Activated CD4-positive, alpha-beta T cell treated with anti-CD3 and anti-CD28 coated beads, Interleukin-2, amount 50 U/mL, for 4 hours (primary cell): ENCODE results near the gene PML.
"Not testable (repeated sequence)": the region's sequence is repeated elsewhere in the genome, so short reads cannot be mapped to it uniquely, and the experiment has no call there.

Experiments
- DNase-seq, 2 experiments: peaks; one replicate each; pipeline ENCODE4 v3.0.0-alpha.2; 2020

The PML gene

DNA sequence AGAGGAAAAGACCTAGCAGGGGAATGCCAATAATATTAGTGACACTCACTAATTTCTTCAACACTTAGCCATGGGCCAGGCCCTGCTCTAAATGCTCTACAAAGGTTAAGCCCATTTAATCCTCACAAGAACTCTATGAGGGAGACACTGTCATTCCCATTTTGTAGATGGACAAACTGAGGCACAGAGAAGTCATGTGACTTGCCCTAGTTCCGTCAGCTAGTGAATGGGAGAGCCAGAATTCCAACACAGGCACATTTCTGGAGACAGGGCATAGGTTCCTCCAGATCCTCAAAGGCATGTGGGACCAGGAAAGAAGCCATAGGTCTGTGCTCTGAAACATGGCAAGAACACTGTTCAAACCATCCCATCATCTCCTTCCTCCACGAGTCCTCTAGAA, 36.7 kb upstream of the PML start:
- DNase-seq, result no peak

DNA sequence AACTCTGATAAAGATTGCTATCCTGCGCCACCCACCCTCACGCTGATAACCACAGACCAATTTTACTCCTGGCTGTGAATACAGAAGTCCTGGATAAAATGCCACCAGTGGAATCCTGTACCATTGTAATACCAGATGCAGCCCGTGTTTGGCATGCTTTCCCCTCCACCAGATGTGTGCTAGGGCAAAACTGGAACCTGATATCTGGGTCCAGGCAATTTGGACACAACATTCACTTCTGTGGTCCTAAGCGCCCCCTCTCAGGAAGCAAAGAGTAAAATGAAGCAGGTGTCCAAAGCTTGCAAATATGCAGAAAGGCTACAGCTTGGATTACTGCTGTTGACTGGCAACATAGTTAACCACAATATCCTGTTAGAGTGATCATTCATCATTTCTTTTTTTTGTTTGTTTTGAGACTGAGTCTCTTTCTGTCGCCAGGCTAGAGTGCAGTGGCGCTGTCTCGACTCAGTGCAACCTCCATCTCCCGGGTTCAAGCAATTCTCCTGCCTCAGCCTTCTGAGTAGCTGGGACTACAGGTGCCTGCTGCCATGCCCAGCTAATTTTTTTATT, 35.4 kb upstream of the PML start:
- no peak for DNase-seq

DNA sequence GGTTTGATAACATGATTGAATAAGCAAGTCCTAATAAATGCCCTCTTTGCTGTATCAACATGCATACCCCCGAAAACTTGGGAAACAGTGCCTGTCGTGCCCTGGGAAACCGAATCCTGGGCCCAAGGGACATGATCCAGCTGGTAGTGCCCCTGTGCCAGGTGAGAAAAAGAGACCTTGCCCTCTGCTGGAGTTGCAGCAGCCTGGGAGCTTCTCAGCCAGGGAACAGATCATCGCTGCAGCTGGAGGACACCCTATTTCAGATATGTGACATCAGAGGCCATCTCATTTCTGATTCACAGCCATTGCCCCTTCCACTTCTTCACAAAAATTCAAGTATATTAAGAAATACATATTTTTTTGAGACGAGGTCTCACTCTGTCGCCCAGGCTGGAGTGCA, 34.7 kb upstream of the PML start:
- DNase-seq, result no peak

DNA sequence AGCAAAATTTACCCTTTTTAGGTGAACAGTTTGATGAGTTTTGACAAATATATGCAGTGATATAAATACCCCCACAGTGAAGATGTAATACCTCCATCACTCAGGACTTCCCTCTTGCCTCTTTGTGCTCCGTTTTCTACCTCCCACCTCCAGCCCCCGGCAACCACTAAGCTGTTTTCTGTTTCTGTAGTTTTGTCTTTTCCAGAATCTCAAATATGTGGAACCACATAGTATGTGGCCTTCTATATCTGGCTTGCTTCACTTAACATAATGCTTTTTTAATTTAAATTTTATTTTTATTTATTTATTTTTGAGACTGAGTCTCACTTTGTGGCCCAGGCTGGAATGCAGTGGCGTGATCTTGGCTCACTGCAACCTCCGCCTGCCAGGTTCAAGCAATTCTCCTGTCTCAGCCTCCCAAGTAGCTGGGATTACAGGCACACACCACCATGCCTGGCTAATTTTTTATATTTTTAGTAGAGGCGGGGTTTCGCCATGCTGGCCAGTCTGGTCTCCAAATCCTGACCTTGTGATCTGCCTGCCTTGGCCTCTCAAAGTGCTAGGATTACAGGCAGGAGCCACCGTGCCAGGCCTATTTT, 33.9 kb upstream of the PML start:
- not testable (repeated sequence) for DNase-seq

DNA sequence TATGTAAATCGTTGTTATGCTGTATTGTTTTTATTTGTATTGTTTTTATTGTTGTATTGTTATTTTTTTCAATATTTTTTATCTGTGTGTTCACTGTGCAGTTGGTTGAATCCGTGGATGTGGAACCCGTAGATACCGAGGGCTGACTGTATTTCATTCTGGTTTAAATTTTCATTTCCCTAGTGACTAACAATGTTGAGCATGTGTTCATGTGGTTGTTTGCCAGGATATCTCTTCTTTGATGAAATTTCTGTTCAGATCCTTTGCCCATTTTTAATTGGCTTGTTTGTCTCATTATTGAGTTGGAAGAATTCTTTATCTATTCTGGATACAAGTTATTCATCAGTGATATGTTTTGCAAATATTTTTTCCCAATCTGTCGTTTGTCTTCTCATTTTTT, 32.1 kb upstream of the PML start:
- no peak for DNase-seq

DNA sequence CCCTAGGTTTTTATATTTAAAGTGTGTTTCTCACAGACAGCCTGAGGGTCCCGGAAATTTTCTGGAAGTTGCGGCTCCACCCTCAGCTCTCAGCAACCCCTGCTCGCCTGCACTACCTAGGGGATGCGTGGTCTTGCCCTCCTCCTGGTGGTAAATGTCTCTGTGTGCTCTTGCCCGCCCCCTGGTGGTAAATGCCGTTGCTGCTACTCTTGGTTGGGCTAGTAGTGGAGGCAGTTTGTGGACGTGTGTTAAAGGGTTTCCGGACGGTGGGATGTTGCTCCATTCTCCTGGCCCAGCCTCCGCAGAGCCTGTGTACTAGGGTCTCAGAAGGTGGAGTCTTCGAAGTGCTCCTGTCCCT, 29.8 kb upstream of the PML start:
- DNase-seq, result peak; percentile 83 to 89

DNA sequence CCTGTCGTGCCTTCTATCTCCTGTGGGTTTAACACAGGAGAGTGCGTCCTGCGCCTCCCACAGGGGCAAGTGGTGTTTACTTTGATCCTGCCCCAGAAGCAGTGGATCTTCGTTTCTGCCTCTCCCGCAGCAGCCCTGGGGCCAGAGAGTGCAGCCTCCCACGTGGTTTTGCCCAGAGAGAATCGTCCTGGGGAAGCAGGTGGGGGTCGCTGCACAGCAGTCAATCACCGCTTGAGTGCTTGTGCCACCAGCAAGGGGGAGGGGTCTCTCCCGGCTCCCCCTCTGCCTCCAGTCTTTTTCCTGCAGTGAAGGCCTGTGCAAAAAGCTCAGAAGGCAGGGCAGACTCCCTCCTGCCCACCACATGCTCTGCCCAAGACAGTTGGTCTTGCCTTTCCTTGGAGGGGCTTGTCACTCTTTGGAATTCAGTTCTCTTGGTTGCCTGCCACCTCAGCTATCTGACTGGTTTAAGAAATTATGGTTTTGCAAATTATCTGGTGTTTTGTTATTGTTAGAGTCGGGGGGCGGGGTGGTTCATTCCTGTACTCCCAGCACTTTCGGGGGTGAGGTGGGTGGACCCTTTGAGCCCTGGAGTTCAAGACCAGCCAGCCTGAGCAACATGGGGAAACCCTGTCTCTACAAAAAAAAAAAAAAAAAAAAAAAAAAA, 29.3 kb upstream of the PML start:
- no peak for DNase-seq

DNA sequence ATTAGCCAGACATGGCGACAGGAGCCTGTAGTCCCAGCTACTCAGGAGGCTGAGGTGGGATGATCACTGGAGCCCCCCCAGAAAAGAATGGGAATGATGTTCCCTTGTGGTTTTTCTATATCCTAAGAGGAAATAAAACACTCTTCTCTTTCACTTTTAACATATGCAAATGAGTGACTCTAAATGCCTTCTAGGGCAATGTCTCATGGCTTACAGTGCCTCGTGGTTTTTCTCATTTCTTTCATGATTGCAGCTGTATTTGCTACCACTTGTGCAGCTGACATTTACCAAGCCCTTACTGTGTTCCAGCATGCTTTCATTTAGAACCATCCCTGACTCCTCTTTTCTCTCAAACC, 28.8 kb upstream of the PML start:
- no peak for DNase-seq

DNA sequence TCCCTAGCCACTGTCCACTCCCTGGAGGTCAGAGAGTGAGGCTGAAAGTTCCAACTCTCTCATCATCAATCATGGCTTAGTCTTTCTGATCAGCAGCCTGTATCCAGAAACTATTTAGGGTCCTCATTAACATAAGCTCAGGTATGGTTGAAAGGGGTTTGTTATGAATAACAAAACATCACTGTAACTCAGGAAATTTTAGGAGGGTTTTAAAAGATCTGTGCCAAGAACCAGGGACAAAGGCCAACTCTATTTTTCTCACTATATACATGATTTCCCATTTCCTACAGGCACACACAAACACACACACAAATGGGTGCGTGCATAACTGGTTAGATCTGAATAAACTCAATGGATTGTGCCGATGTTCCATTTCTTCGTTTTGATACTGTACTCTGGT, 26.1 kb upstream of the PML start:
- no peak for DNase-seq

DNA sequence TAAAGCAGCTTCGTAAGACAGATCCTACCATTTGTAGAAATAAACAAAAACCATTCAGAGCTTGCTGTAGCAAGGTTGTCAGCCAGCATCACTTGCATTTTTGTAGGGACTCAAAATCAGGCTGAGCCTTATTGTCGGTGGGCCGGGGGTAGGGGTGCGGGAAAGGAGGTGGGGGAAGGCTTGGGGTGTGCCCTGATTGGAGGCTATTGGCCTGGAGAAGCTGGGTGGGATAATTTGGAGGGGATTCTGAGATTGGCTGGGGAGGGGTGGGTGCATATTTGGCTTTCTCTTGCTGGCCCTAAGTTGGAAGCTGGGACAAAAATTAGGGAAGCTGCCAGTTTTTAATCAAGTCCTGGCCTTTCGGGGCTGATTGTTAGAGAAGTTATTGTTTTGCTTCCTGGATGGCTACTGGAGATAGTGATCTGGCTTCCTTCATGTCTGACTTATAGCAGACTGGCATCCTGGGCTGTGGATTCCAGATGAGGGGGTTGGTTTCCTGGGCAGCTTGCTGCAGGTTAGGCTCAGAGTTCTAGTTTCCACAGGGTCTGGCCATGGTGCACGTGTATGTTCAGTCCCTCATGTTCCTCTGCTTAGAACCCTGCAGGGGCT, 25.3 kb upstream of the PML start:
- DNase-seq, result no peak

DNA sequence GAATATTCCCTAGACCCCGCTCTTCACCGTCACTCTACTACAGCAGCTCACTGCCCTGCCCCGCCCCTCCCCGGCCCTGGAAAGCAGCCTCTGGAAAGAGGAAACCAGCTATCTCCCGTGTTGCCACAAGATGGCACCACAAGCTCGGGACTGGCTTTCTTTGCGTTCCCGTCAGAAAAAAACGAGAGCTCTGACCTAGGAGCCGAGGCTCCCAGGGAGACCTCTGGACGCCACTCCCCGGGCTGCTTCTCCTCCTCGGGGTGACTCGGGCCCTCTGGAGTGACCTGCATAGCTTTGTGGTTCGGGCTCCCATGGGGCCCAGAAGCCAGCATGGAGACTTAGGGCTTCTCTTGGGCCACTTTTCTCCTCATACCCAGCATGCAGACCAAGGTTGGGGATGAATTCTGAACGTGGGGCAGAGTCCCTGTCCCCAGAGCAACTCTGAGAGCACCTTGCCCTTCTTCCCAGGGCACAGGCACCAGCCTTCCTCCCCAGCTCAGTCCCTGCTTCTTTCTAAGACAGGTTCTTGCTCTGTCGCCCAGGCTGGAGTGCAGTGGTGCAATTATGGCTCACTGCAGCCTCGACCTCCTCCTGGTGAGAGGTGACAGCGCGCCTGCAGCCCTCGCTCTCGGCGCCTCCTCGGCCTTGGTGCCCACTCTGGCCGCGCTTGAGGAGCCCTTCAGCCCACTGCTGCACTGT, 21.4 kb upstream of the PML start:
- DNase-seq, result peak; percentile 75

DNA sequence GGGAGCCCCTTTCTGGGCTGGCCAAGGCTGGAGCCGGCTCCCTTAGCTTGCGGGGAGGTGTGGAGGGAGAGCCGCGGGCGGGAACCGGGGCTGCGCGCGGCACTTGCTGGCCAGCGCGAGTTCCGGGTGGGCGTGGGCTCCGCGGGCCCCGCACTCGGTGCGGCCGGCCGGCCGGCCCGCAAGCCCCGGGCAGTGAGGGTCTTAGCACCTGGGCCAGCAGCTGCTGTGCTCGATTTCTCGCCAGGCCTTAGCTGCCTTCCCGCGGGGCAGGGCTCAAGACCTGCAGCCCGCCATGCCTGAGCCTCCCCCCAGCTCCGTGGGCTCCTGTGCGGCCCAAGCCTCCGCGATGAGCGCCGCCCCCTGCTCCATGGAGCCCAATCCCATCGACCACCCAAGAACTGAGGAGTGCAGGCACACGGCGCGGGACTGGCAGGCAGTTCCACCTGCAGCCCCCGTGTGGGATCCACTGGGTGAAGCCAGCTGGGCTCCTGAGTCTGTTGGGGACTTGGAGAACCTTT, 20.8 kb upstream of the PML start:
- not testable (repeated sequence) for DNase-seq

DNA sequence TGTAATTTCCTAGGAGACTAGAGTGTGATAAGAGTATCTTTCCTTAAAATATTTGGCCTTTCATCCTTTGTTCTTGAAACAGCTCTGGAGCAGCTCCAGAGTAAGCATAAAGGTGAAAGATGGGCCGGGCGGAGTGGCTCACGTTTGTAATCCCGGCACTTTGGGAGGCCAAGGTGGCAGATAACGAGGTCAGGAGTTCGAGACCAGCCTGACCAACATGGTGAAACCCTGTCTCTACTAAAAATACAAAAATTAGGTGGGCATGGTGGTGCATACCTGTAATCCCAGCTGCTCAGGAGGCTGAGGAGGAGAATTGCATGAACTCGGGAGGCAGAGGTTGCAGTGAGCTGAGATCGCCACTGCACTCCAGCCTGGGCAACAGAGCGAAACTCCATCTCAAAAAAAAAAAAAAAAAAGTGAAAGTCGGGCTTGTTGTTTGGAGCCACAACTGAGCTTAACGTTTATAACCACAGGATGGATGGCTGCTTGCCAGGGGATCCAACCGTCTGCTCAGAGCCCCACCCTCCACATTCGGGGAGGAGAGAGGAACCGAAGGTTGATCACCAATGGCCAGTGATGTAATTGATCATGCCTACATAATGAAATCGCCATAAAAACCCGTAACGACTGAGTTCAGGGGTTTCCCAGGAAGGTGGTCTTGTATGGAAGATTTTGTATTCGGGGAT, 18.9 kb upstream of the PML start:
- not testable (repeated sequence) for DNase-seq

DNA sequence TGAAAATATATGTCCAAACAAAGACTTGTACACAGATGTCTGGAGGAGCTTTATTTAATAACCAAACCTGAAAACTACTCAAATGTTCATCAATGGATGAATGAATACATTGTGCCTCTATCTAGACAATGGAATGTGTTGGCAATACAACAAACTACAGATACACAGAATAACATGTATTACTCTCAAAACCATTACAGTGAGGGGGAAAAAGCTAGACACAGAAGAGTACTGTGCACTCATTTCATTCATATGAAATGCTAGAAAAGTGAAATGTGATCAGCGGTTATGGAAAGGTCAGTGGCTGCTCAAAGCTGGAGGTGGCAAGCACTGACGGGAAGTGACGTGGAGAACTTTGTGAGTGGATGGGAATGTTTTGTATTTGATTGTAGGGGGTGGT, 15.6 kb upstream of the PML start:
- DNase-seq, result no peak

DNA sequence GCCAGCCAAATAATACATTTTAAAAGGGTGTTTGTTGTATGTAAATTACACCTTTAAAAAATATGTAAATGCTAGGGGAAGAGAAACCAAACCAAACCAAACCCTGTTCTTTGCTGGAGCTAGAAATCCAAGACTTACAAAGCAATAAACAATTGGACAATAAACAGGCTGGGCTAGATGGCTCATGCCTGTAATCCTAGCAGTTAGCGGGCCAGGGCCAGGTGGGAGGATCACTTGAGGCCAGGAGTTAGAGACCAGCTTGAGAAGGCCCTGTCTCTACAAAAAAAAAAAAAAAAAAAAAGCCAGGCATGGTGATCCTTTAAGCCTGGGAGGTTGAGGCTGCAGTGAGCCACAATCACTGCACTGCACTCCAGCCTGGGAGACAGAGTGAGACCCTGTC, 14.9 kb upstream of the PML start:
- no peak for DNase-seq

DNA sequence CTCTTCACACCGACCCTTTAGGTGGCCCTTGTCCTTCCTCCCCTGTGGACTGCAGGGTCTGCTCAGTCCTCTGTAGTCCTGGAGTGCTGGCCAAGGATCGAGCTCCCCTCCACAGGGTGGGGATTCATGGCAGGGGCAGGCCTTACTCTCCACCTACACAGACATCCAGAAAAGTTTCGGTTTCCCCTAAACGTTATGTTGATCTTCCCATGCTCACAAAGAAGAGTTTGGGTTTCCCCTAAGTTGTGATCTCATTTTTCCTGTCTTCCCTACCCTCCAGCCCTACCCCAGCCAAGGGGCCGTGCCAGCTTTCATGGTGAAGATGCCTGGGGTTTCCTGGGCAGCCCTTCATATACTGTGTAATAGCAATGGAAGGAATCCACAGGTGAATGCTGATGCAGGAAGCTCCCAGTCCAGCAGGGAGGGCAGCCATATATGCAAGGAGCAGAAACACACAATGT, 12.7 kb upstream of the PML start:
- DNase-seq, result peak in 1 of 2 experiments; percentile 23

DNA sequence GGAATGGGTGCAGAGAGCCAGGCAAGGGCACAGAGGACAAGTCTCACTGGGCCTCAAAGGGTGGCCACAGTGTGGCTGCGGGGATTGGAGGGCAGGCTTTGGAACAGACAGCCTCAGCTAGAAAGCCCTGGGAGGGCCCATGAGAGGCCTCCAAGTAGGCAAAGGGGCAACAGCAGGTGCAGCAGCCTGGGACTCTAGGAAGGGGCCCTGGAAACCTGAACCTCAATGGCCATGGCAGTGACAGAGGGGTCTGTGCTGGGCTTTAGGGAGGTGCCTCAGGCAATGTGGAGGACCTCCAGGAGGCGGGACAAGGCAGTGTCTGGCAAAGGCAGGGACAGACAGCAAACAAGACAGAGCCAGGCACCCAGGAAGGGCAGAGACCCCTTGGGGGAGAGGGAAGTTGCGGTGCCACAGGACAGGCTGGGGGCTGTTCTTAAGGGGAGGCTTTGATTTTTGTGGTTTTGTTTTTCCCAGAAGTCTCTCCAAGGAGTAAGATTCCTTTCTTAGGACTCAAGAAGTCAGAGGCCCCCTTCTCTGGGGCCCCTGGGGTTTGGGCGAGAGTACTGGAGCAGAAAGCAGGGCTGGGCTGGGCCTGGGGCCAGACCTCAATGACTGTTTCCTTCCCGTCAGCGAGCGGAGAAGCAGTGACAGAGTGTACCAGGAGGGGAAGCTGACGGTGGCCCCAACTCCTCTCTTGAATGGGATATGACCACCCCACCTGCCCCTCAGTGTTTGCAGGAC, 12.1 kb upstream of the PML start:
- peak in 1 of 2 experiments; percentile 40 for DNase-seq

DNA sequence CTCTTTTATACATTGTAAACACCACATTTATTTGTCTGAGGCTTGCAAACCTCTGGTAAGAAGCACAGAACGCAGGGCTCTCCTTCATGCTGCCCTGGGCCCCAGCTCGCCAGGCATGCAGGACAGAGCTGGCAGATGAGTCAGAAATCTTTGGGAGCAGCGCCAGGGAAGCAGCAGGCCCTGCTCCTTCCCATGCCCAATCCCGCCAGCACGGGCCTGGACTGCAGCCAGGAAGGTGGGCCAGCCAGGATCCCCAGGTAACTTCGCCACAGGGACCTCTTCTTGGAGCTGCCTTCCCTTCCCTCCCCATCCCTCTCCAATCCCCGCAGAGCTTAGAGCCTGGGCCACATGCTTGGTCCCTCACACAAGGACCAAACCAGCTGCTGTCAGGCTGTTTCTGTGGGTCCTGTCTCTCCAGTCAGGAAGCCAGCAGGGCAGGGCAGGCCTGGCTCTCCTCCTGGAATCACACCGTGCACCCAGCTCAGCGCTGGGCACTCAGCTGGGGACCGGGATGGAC, 11.2 kb upstream of the PML start:
- no peak for DNase-seq

DNA sequence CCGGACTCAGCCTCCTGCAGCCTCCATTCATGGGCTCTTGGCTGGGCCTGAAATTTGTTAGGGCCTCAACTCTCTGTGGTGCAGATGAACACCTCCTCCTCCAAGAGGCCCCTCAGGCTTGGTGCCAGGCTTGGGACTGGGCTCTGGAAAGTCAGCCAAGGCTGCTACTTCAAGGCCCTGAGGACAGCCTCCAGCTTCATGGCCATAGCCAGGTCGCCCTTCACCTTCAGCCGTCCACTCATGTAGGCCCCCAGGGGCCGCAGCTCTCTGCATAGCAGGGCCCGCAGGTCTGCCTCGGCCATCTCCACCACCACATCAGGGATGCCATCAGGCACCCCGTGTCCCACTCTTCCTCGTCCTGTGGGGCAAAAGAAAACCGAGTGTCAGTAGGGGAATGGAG, 10.7 kb upstream of the PML start:
- no peak for DNase-seq

DNA sequence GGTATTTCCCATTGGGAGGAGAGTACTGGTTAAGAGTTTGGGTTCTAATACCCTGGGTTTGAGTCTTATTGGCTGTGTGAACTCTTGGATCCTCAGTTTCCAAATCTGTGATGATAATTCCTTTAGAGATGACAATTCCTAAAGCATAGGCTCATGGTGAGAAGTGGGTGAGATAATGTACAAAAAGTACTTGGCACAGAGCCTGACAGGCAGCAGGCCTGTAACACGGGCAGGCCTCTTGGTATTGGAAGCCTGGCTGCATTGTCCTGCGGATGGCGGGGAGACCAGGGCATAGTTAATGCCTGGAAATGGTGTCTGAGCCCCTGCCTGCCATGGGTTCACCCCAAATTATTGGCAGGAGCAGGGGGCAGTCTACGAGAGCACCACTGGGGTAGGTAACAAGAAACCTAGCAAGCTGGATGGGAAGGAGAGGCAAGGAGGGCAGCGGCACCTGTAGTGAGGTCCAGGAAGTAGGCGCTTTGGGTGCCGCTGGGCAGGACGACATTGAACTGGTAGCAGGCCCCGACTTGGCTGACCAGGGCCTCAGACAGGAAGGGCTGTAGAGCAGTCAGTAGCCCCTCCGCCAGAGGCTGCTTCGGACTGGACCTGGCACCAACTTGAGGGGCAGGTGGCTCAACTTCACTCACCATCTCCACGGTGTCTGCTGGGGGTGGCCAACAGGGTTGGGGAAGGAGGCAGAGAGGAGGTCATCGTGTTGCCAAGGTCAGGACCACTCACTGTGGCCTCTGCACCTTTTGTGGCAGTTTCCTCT, 10.1 kb upstream of the PML start:
- no peak for DNase-seq
